Lower leg skin (tissue), 4 donors: ENCODE measurements around the gene PIGL. TPM values are rescaled to one million over a fixed set of nuclear protein-coding genes. Genes with fewer than 3 reads are reported as not detected.
"Not testable (repeated sequence)": the region's sequence is repeated elsewhere in the genome, so short reads cannot be mapped to it uniquely, and the experiment has no call there.

Experiments
- DNase-seq, 2 donors: peaks; one replicate each; pipeline ENCODE4 v3.0.0-alpha.2; 2019; ENCODE audit warnings: low spot score in 2 of 2
- H3K4me3 ChIP-seq: fragments of 200-600 bp; sonication (generic); 2 replicates; pipeline ENCODE4 v1.5.1; 2017; ENCODE audit warnings: mild to moderate bottlenecking, low read depth; ENCODE audit not compliant: poor library complexity, severe bottlenecking
- CTCF ChIP-seq, 3 donors: fragments of 450-650 bp; IDR thresholded peaks; one replicate each; pipeline ENCODE4 v1.5.1; 2016; ENCODE audit warnings: antibody characterized with exemption in 3 of 3, mild to moderate bottlenecking in 3 of 3, moderate library complexity in 2 of 3
- POLR2A ChIP-seq, 2 donors: fragments of 450-650 bp; IDR thresholded peaks; one replicate each; pipeline ENCODE4 v1.6.1; 2016 to 2017; ENCODE audit warnings: antibody characterized with exemption in 2 of 2, mild to moderate bottlenecking in 1 of 2, moderate library complexity in 1 of 2
- WGBS, 2 donors: methylation state at CpG; one replicate each; pipeline ENCODE4 v1.1.5; 2018; 5-methylcytosine and 5-hydroxymethylcytosine counted together
- intact Hi-C: fragments of 100-400 bp; cut with DNase I; formaldehyde crosslinking; loops from one replicate; pipeline ENCODE4 v1.15.0; 2023; ENCODE audit warnings: low total_unique reads
- total RNA-seq, 4 donors: library from RNA; depleted of rRNA; stranded (reverse); fragments of >200 nt; gene quantifications; one replicate each; pipeline ENCODE4 v1.1.0, GENCODE V29; 2016

The PIGL gene
- total RNA-seq, 4 donors from 2014 or later, result 25.5 to 93.4 (median 40.7) TPM

DNA sequence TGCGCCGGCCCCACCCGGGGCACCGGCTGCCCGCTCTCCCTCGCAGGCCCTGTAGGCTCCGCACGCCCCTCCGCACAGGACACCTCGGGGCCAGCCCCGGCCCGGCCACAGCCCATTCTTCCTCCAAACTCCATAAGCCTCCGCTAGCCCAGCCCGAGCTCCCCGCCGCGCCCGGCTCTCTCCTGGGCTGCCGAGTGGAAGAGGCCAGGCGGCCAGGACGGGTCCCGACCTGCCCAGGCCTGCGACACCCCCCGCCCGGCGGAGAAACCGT, 2.1 kb upstream of the PIGL start:
- intact Hi-C loops, result no loop called here
- DNase-seq, result peak; percentile 31 to 90

DNA sequence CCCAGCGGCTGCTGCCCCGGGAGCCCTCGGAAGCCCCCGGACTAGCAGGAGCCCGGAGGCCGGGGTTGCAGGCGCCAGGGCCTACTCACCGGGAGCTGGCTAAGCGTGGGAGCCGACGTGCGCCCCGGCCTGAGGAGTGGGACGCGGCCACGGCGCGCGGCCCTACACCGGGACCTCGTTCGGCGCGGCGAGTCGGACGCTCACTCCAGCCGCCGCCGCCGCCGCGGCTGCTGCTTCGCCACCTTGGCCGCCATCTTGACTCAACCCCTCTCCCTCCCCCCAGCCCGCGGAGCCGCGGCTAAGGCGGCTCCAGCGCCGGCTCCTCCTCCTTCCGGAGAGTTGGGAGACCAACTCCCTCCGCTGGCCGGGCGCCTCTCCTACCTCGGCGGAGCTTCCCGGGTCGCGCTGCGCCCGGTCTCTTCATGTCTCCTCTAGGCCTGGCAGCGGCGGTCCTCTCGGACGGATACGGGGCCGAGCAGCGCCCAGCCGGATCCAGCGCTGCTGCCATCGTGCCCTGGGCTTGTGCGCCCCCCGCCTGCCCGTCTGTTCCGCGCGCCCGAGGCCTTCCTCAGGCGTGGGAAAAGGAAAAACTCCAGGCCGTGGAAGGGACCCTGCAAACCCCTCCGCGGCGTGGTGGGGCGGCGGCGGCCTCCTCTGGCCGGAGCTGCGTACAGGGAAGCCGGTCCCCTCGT, 1.6 kb upstream of the PIGL start, which contains the start of gene NCOR1:
TSS of gene NCOR1 (minus strand) at position 262 of the 692 bp plus-strand sequence. CDS start 20,965 bp downstream, outside the sequence.
- WGBS, 2 donors, result 0 to 1% methylated on average over 27 to 56 of the region's 82 CpGs
- H3K4me3 ChIP-seq, result peak within 1 kb of the TSS; percentile 98
- intact Hi-C loops, result no loop called here
- peak; percentile 88 to 98 for DNase-seq
- TF ChIP-seq CTCF (IDR thresholded peaks at IDR 0.05) (no peak), POLR2A (IDR thresholded peaks at IDR 0.05) (peak in 1 of 2 donors; percentile 34)

More for the DNA sequence above, 2.1 kb upstream of the PIGL start:
- WGBS, 2 donors, result 0 to 1% methylated on average over 20 to 23 of the region's 27 CpGs
- TF ChIP-seq CTCF (IDR thresholded peaks at IDR 0.05) (no peak), POLR2A (IDR thresholded peaks at IDR 0.05) (no peak)
- H3K4me3 ChIP-seq, result peak overlapping the region; percentile 98

DNA sequence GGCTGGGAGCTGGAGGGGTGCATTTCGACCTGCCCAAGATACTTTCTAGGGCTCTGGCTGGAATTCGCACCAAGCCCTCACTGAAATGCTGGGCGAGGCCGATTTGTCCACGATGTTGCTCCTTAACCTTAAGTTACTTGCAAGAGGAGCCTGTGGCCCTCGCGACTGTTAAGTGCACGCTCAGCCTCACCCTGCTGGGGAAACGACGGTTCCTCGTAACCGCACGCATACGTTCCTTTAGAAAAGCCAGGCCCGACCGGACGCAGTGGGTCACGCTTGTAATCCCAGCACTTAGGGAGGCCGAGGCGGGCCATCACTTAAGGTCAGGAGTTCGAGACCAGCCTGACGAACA, 1.1 kb upstream of the PIGL start:
- WGBS, 2 donors, result 26 to 27% methylated on average over 17 to 22 of the region's 22 CpGs
- intact Hi-C loops, result no loop called here
- H3K4me3 ChIP-seq, result peak overlapping the region; percentile 98
- no peak for TF ChIP-seq POLR2A (IDR thresholded peaks at IDR 0.05)
- TF ChIP-seq CTCF (IDR thresholded peaks at IDR 0.05), result no peak
- DNase-seq, result peak in 1 of 2 donors; percentile 87

GRCh38 chr17:16216341-16217001, 539 bp upstream of the PIGL start:
- H3K4me3 ChIP-seq, DNase-seq, intact Hi-C loops: not testable (repeated sequence)
- WGBS, 2 donors, result 75 to 78% methylated on average over 38 of the region's 38 CpGs

DNA sequence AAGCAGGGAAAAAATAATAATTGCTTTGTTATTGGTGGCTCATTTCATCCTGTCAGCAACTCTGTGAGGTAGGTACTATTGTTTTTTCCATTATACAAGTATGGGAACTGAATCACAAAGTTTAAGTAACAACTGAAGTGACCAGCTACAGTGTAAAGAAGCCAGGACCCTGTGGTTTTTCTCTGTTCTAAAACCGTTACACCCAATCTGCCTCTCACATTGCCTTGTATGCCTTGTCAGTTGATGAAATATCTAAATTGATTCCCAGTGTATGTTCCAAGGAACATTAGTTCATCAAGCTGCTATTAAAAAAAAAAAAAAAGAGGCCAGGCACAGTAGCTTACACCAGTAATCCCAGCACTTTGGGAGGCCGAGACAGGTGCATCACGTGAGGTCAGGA, 5.4 kb downstream of the PIGL start:
- WGBS, 2 donors, result 92 to 94% methylated on average over 3 of the region's 3 CpGs
- intact Hi-C loops, result no loop called here
- DNase-seq, result no peak
- H3K4me3 ChIP-seq, result no peak overlapping the region
- TF ChIP-seq CTCF (IDR thresholded peaks at IDR 0.05) (no peak), POLR2A (IDR thresholded peaks at IDR 0.05) (no peak)

- H3K4me3 ChIP-seq, DNase-seq, intact Hi-C loops: not testable (repeated sequence)
- 90 to 91% methylated on average over 8 of the region's 8 CpGs for WGBS, 2 donors
These were observed 13.0 kb downstream of the PIGL start for GRCh38 chr17:16229912-16230561.
